Large intestine (tissue), 3 donors: ENCODE data around the gene ADSS2. TPM values are rescaled to one million over a fixed set of nuclear protein-coding genes. Genes with fewer than 3 reads are reported as not detected.

Experiments used
- DNase-seq, 2 donors: peaks; one replicate each; pipeline versions ENCODE4 v3.0.0 to v3.0.0-alpha.2; 2013
- H3K27ac ChIP-seq: one replicate; pipeline ENCODE4 v1.5.1; 2013; ENCODE audit warnings: low read length
- H3K27me3 ChIP-seq: 2 replicates; pipeline ENCODE4 v1.6.1; 2013; ENCODE audit warnings: low read length; ENCODE audit not compliant: control insufficient read depth, insufficient read depth
- H3K36me3 ChIP-seq: 2 replicates; pipeline ENCODE4 v1.6.1; 2013; ENCODE audit warnings: low read length; ENCODE audit not compliant: control insufficient read depth, insufficient read depth
- H3K4me1 ChIP-seq: one replicate; pipeline ENCODE4 v1.6.1; 2013; ENCODE audit warnings: low read length; ENCODE audit not compliant: control insufficient read depth, insufficient read depth
- H3K4me3 ChIP-seq: one replicate; pipeline ENCODE4 v1.5.1; 2013; ENCODE audit warnings: low read length
- H3K9me3 ChIP-seq: one replicate; pipeline ENCODE4 v1.6.1; 2013; ENCODE audit warnings: mild to moderate bottlenecking, low read depth, low read length, moderate library complexity; ENCODE audit not compliant: control insufficient read depth
- WGBS: methylation state at CpG from one replicate; pipeline ENCODE4 v1.1.5; 2013; ENCODE audit warnings: low lambda C conversion rate; ENCODE audit not compliant: insufficient coverage; 5-methylcytosine and 5-hydroxymethylcytosine counted together
- polyA plus RNA-seq: library from polyadenylated mRNA; unstranded; fragments of 120-200 nt; gene quantifications from one replicate; pipeline ENCODE4 v1.2.1, GENCODE V29; 2013

ADSS2 gene
- polyA plus RNA-seq, 1 donor: 61.8 TPM

GRCh38 chr1:244403431-244403830, 48.3 kb downstream of the ADSS2 start:
- no peak overlapping the region for H3K4me3 ChIP-seq
- H3K27ac ChIP-seq: no peak overlapping the region
- H3K9me3 ChIP-seq: peaks cover 24% of the 10 kb centered on the region
- H3K36me3 ChIP-seq: peaks cover 21% of the 10 kb centered on the region
- DNase-seq: no peak
- H3K27me3 ChIP-seq: no peaks in the 10 kb centered on the region
- H3K4me1 ChIP-seq: no peaks in the 10 kb centered on the region

- Histone ChIP-seq H3K36me3 (peaks cover 13% of the 10 kb centered on the region), H3K27me3 (no peaks in the 10 kb centered on the region), H3K27ac (no peak overlapping the region), H3K9me3 (peaks cover 24% of the 10 kb centered on the region), H3K4me1 (peaks cover 4% of the 10 kb centered on the region), H3K4me3 (no peak overlapping the region)
- no peak for DNase-seq
- WGBS: 100% methylated on average over 1 of the region's 2 CpGs
These were observed 50.7 kb downstream of the ADSS2 start for GRCh38 chr1:244400974-244401373.

GRCh38 chr1:244397131-244397530, 54.6 kb downstream of the ADSS2 start:
- Histone ChIP-seq H3K36me3 (peaks cover 4% of the 10 kb centered on the region), H3K4me3 (no peak overlapping the region), H3K9me3 (peaks cover 17% of the 10 kb centered on the region), H3K4me1 (peaks cover 5% of the 10 kb centered on the region), H3K27ac (no peak overlapping the region), H3K27me3 (no peaks in the 10 kb centered on the region)
- no peak for DNase-seq

- no peak overlapping the region for H3K4me3 ChIP-seq
- WGBS: no CpG with 5 or more reads among the region's 5 CpGs
- no peaks in the 10 kb centered on the region for H3K36me3 ChIP-seq
- H3K27me3 ChIP-seq: no peaks in the 10 kb centered on the region
- peaks cover 7% of the 10 kb centered on the region for H3K9me3 ChIP-seq
- peak; percentile 14 to 56 for DNase-seq
- H3K27ac ChIP-seq: no peak overlapping the region
- H3K4me1 ChIP-seq: peaks cover 8% of the 10 kb centered on the region
These were observed 55.7 kb downstream of the ADSS2 start for GRCh38 chr1:244395965-244396364.

GRCh38 chr1:244394826-244395765, 56.6 kb downstream of the ADSS2 start:
- Histone ChIP-seq H3K27ac (no peak overlapping the region), H3K4me1 (peaks cover 8% of the 10 kb centered on the region), H3K27me3 (no peaks in the 10 kb centered on the region), H3K9me3 (peaks cover under 1% of the 10 kb centered on the region), H3K4me3 (no peak overlapping the region), H3K36me3 (no peaks in the 10 kb centered on the region)
- no CpG with 5 or more reads among the region's 15 CpGs for WGBS
- no peak for DNase-seq

- no peak for DNase-seq
- no CpG with 5 or more reads among the region's 4 CpGs for WGBS
- H3K36me3 ChIP-seq: no peaks in the 10 kb centered on the region
- H3K27ac ChIP-seq: no peak overlapping the region
- H3K4me1 ChIP-seq: peaks cover 8% of the 10 kb centered on the region
- H3K4me3 ChIP-seq: no peak overlapping the region
- H3K27me3 ChIP-seq: no peaks in the 10 kb centered on the region
- H3K9me3 ChIP-seq: no peaks in the 10 kb centered on the region
These were observed 57.4 kb downstream of the ADSS2 start for GRCh38 chr1:244394346-244394745.

GRCh38 chr1:244393604-244394176, 58.0 kb downstream of the ADSS2 start:
- Histone ChIP-seq H3K27me3 (no peaks in the 10 kb centered on the region), H3K4me3 (no peak overlapping the region), H3K36me3 (no peaks in the 10 kb centered on the region), H3K9me3 (no peaks in the 10 kb centered on the region), H3K27ac (no peak overlapping the region), H3K4me1 (peaks cover 8% of the 10 kb centered on the region)
- no peak for DNase-seq
- no CpG with 5 or more reads among the region's 15 CpGs for WGBS

GRCh38 chr1:244391761-244392160, 59.9 kb downstream of the ADSS2 start:
- Histone ChIP-seq H3K27me3 (no peaks in the 10 kb centered on the region), H3K36me3 (no peaks in the 10 kb centered on the region), H3K27ac (peak overlapping the region; percentile 72), H3K4me1 (peaks cover 8% of the 10 kb centered on the region), H3K9me3 (no peaks in the 10 kb centered on the region), H3K4me3 (no peak overlapping the region)
- WGBS: no CpG with 5 or more reads among the region's 5 CpGs
- DNase-seq: peak; percentile 43 to 77

- H3K36me3 ChIP-seq: no peaks in the 10 kb centered on the region
- H3K27ac ChIP-seq: no peak overlapping the region
- no peak overlapping the region for H3K4me3 ChIP-seq
- DNase-seq: no peak
- peaks cover 3% of the 10 kb centered on the region for H3K4me1 ChIP-seq
- no peaks in the 10 kb centered on the region for H3K27me3 ChIP-seq
- H3K9me3 ChIP-seq: no peaks in the 10 kb centered on the region
- 83% methylated on average over 2 of the region's 7 CpGs for WGBS
These were observed 62.7 kb downstream of the ADSS2 start for GRCh38 chr1:244388961-244389360.

GRCh38 chr1:244387415-244387814, 64.3 kb downstream of the ADSS2 start:
- no peaks in the 10 kb centered on the region for H3K9me3 ChIP-seq
- WGBS: 20% methylated on average over 1 of the region's 1 CpG
- H3K27ac ChIP-seq: no peak overlapping the region
- no peaks in the 10 kb centered on the region for H3K27me3 ChIP-seq
- H3K36me3 ChIP-seq: no peaks in the 10 kb centered on the region
- no peak overlapping the region for H3K4me3 ChIP-seq
- DNase-seq: peak; percentile 19 to 60
- peaks cover 3% of the 10 kb centered on the region for H3K4me1 ChIP-seq
